Heart left ventricle (tissue), 16 donors: ENCODE measurements around the gene TEKT2. TPM values are rescaled to one million over a fixed set of nuclear protein-coding genes. Genes with fewer than 3 reads are reported as not detected.

Source experiments
- ATAC-seq, 4 donors: fragments of 200-7000 bp; cut with Tn5 transposase; one replicate each; pipeline ENCODE4 v1.9.1; 2020 to 2022; ENCODE audit warnings: moderate library complexity in 4 of 4, mild to moderate bottlenecking in 3 of 4, moderate number of reproducible peaks in 1 of 4
- DNase-seq, 5 donors: peaks; one replicate each; pipeline ENCODE4 v3.0.0-alpha.2; 2020
- H3K27ac ChIP-seq, 12 donors: fragments of 200-600 bp; sonication (generic) in 4 of 12; one replicate each; pipeline versions ENCODE4 v1.5.0 to v1.8.0; 2016 to 2022; ENCODE audit warnings: mild to moderate bottlenecking in 2 of 12
- H3K27me3 ChIP-seq, 9 donors: fragments of 200-600 bp; sonication (generic) in 2 of 9; one replicate each; pipeline versions ENCODE4 v1.5.1 to v1.8.0; 2016 to 2022; ENCODE audit warnings: mild to moderate bottlenecking in 3 of 9
- H3K36me3 ChIP-seq, 9 donors: fragments of 200-600 bp; sonication (generic) in 2 of 9; one replicate each; pipeline versions ENCODE4 v1.5.0 to v1.8.0; 2018 to 2022; ENCODE audit warnings: mild to moderate bottlenecking in 2 of 9
- H3K4me1 ChIP-seq, 12 donors: fragments of 200-600 bp; sonication (generic) in 4 of 12; one replicate each; pipeline versions ENCODE4 v1.5.0 to v1.8.0; 2016 to 2022; ENCODE audit warnings: mild to moderate bottlenecking in 3 of 12
- H3K4me3 ChIP-seq, 12 donors: fragments of 200-600 bp; sonication (generic) in 4 of 12; one replicate each; pipeline versions ENCODE4 v1.5.0 to v1.8.0; 2017 to 2022; ENCODE audit warnings: mild to moderate bottlenecking in 9 of 12, moderate library complexity in 4 of 12
- H3K9me3 ChIP-seq, 12 donors: fragments of 200-600 bp; sonication (generic) in 4 of 12; one replicate each; pipeline versions ENCODE4 v1.5.0 to v1.8.0; 2016 to 2022; ENCODE audit warnings: mild to moderate bottlenecking in 1 of 12
- CTCF ChIP-seq, 12 donors: fragments of 200-600 bp; sonication (generic) in 4 of 12; IDR thresholded peaks; one replicate each; pipeline versions ENCODE4 v1.5.0 to v1.8.0; 2018 to 2022; ENCODE audit warnings: antibody characterized with exemption in 12 of 12, mild to moderate bottlenecking in 5 of 12
- POLR2A ChIP-seq, 2 donors: fragments of 450-650 bp; IDR thresholded peaks; one replicate each; pipeline ENCODE4 v1.6.1; 2017; ENCODE audit warnings: antibody characterized with exemption in 2 of 2, mild to moderate bottlenecking in 2 of 2, moderate library complexity in 2 of 2
- WGBS, 4 donors: extraction: QIAGEN DNeasy Blood & Tissue Kit in 2 of 4; methylation state at CpG; one replicate each; pipeline versions ENCODE4 v1.1.5 to v1.1.7; 2013 to 2018; 5-methylcytosine and 5-hydroxymethylcytosine counted together
- intact Hi-C, 10 donors: fragments of 100-400 bp; cut with DNase I; formaldehyde crosslinking; loops; one replicate each; pipeline versions ENCODE4 v1.11.1 to v1.14.2; 2022
- polyA plus RNA-seq, 2 donors: library from polyadenylated mRNA; stranded (reverse); fragments of 200-250 nt; gene quantifications; one replicate each; pipeline ENCODE4 v1.2.3, GENCODE V29; 2013
- total RNA-seq, 9 donors: library from RNA; depleted of rRNA in 2 of 9; stranded (reverse); fragments of >200 nt in 2 of 9; fragmentation: NEBNext Ultra II Directional in 3 of 9; extraction: Animal tissue kit (Norgen Biotek cat#: 25700) in 3 of 9; gene quantifications; one replicate each; pipeline versions ENCODE4 v1.1.0 to v1.2.4, GENCODE V29; 2016 to 2023
- donor health status: ischemic (EF 13 %, LVEDD 7.1; RV severe dilation, severe dysfunction).
- donor health status: healthy with polysubstance abuse.
- donor health status: DM: no; HTN: yes; CAD: no.
- donor health status: DM: no; HTN: no; CAD: no.
- donor health status: ischemic (EF 25% LVEDD 6.9; RV normal size, moderate dysfunction).
- donor health status: ischemic (EF 25% LVEDD 5.7; RV mildly dilated, moderate dysfunction).
- donor health status: healthy.
- donor health status: DM: yes; HTN: yes; CAD: no.
- donor health status: ischemic (EF 35%, LVEDD 5.7; RV mildly dilated, moderate dysfunction).
- donor health status: nonischemic (EF 11% LVEDD 7.7; RV severe dilation, severe dysfunction).
- donor health status: DM: yes; HTN: yes; CAD: no.
- donor health status: PGD.
- donor health status: ischemic (EF 29% LVEDD 5.4; RV normal size, mild dysfunction).
- donor health status: nonischemic (EF 23%, LVEDD 6.1; RV moderate dilation, normal function).

The TEKT2 gene
- total and polyA plus RNA-seq, 11 donors = 0.07 to 0.23 (median 0.18) TPM; not detected in 7

- TF ChIP-seq CTCF (IDR thresholded peaks at IDR 0.05) (no peak), POLR2A (IDR thresholded peaks at IDR 0.05) (no peak)
- H3K27ac ChIP-seq = peak within 1 kb of the TSS in 1 of 12 donors; percentile 57
- peak in 3 of 5 donors; percentile 36 to 53 (median 41) for DNase-seq
- 10 to 39% (median 16%) methylated on average over 23 to 77 of the region's 77 CpGs for WGBS, 4 donors
- peak within 1 kb of the TSS in 11 of 12 donors; percentile 17 to 52 (median 44) for H3K4me3 ChIP-seq
- H3K9me3 ChIP-seq = no peaks in the 10 kb centered on the region
- peaks cover 0 to 18% (median 0%) of the 10 kb centered on the region in 9 donors for H3K27me3 ChIP-seq
- intact Hi-C loops = no loop called here
- peak in 3 of 4 donors; percentile 54 to 75 (median 65) for ATAC-seq
- H3K36me3 ChIP-seq = no peaks in the 10 kb centered on the region
- peaks cover 0 to 30% (median 0%) of the 10 kb centered on the region in 12 donors for H3K4me1 ChIP-seq
Observed at GRCh38 chr1:36125129-36125991, 41.5 kb downstream of the TEKT2 start, which contains the start of gene COL8A2. COL8A2 (minus strand) TSS chr1:36125222; CDS start chr1:36100242, 24,980 bp downstream.

GRCh38 chr1:36126005-36126716, 42.3 kb downstream of the TEKT2 start:
- Histone ChIP-seq H3K9me3 (no peaks in the 10 kb centered on the region), H3K27me3 (peaks cover 0 to 18% (median 0%) of the 10 kb centered on the region in 9 donors), H3K27ac (no peak overlapping the region), H3K4me1 (peaks cover 0 to 30% (median 0%) of the 10 kb centered on the region in 12 donors), H3K4me3 (no peak overlapping the region), H3K36me3 (no peaks in the 10 kb centered on the region)
- TF ChIP-seq POLR2A (IDR thresholded peaks at IDR 0.05) (no peak), CTCF (IDR thresholded peaks at IDR 0.05) (no peak)
- WGBS, 4 donors = 79 to 88% (median 86%) methylated on average over 21 of the region's 21 CpGs
- intact Hi-C loops = no loop called here
- DNase-seq = no peak
- no peak for ATAC-seq

- intact Hi-C loops = no loop called here
- no peak overlapping the region for H3K4me3 ChIP-seq
- TF ChIP-seq CTCF (IDR thresholded peaks at IDR 0.05) = no peak
- no peak for TF ChIP-seq POLR2A (IDR thresholded peaks at IDR 0.05)
- peaks cover 0 to 30% (median 0%) of the 10 kb centered on the region in 12 donors for H3K4me1 ChIP-seq
- no peak for DNase-seq
- no peak overlapping the region for H3K27ac ChIP-seq
- H3K27me3 ChIP-seq = peaks cover 0 to 18% (median 0%) of the 10 kb centered on the region in 9 donors
- 57 to 65% (median 61%) methylated on average over 7 of the region's 7 CpGs for WGBS, 4 donors
- no peaks in the 10 kb centered on the region for H3K9me3 ChIP-seq
- H3K36me3 ChIP-seq = no peaks in the 10 kb centered on the region
- ATAC-seq = no peak
Observed at GRCh38 chr1:36126797-36127500, 43.1 kb downstream of the TEKT2 start.
